HL-60 (cell line): ENCODE data around the gene FOXD1.

Experiments
- DNase-seq, 2 experiments: peaks; one replicate each; pipeline ENCODE4 v3.0.0-alpha.2; 2010 to 2020; ENCODE audit warnings: low read depth in 1 of 2, low spot score in 1 of 2
- H3K27ac ChIP-seq: fragments of 250-450 bp; sonication (Bioruptor Pico); replicated peaks from 2 replicates; pipeline ENCODE4 v1.5.1; 2020; ENCODE audit warnings: mild to moderate bottlenecking, moderate library complexity
- H3K27me3 ChIP-seq: fragments of 250-450 bp; sonication (Bioruptor Pico); 2 replicates; pipeline ENCODE4 v1.5.1; 2021; ENCODE audit warnings: mild to moderate bottlenecking, moderate library complexity; ENCODE audit not compliant: insufficient read depth, poor library complexity, severe bottlenecking
- H3K4me3 ChIP-seq: replicated peaks from 2 replicates; pipeline ENCODE4 v1.5.1; 2011; ENCODE audit warnings: mild to moderate bottlenecking, control low read depth, low read length; ENCODE audit not compliant: insufficient read depth
- CTCF ChIP-seq: IDR thresholded peaks from one replicate; pipeline ENCODE4 v1.5.1; 2011; ENCODE audit warnings: low read length, control low read depth, inconsistent platforms; ENCODE audit not compliant: insufficient read depth
- GABPA ChIP-seq: IDR thresholded peaks from 2 replicates; pipeline ENCODE4 v1.6.1; 2012; ENCODE audit warnings: low read depth
- POLR2AphosphoS5 ChIP-seq: IDR thresholded peaks from 2 replicates; pipeline ENCODE4 v1.6.1; 2012; ENCODE audit warnings: low read depth
- REST ChIP-seq: IDR thresholded peaks from 2 replicates; pipeline ENCODE4 v1.6.1; 2012; ENCODE audit warnings: low read depth; ENCODE audit not compliant: insufficient replicate concordance
- SPI1 ChIP-seq: IDR thresholded peaks from 2 replicates; pipeline ENCODE4 v1.6.1; 2012; ENCODE audit warnings: low read depth, mild to moderate bottlenecking, borderline replicate concordance
- long read RNA-seq: library from polyadenylated mRNA; unstranded; transcript quantifications from one replicate; pipeline ENCODE4 v2.0.0, GENCODE V29; 2020

FOXD1 gene
- long read RNA-seq, result 0 reads

GRCh38 chr5:73448463-73449136, at the start of gene FOXD1:
FOXD1 (minus strand) TSS chr5:73448777; CDS start chr5:73448362, 415 bp downstream.
- peak within 1 kb of the TSS; percentile 32 for H3K4me3 ChIP-seq
- no peak within 1 kb of the TSS for H3K27ac ChIP-seq
- H3K27me3 ChIP-seq, result peaks cover 30% of the 10 kb centered on the region
- DNase-seq, result peak in 1 of 2 experiments; percentile 9
- no peak for TF ChIP-seq SPI1
- TF ChIP-seq CTCF, result no peak
- no peak for TF ChIP-seq REST
- TF ChIP-seq GABPA, result no peak
- no peak for TF ChIP-seq POLR2AphosphoS5

- Histone ChIP-seq H3K27ac (peak overlapping the region; percentile 96), H3K4me3 (peak overlapping the region; percentile 76), H3K27me3 (no peaks in the 10 kb centered on the region)
- no peak for DNase-seq
- TF ChIP-seq REST (no peak), POLR2AphosphoS5 (no peak), SPI1 (no peak), CTCF (no peak), GABPA (no peak)
Measured at GRCh38 chr5:73497497-73498056, 49.0 kb upstream of the FOXD1 start.

GRCh38 chr5:73496984-73497457, 48.4 kb upstream of the FOXD1 start:
- Histone ChIP-seq H3K4me3 (no peak overlapping the region), H3K27me3 (no peaks in the 10 kb centered on the region), H3K27ac (peak overlapping the region; percentile 96)
- DNase-seq, result no peak
- TF ChIP-seq CTCF, result no peak
